Heart right ventricle (tissue), 16 donors: Measurements from ENCODE around the gene CANT1. TPM values are rescaled to one million over a fixed set of nuclear protein-coding genes. Genes with fewer than 3 reads are reported as not detected.

Experiments
- ATAC-seq, 8 donors: fragments of 200-7000 bp; cut with Tn5 transposase; one replicate each; pipeline ENCODE4 v1.9.1; 2020; ENCODE audit warnings: mild to moderate bottlenecking in 8 of 8, moderate library complexity in 8 of 8, moderate number of reproducible peaks in 1 of 8
- DNase-seq, 2 donors: peaks; one replicate each; pipeline ENCODE4 v3.0.0-alpha.2; 2020
- H3K27ac ChIP-seq, 10 donors: fragments of 200-600 bp; sonication (generic) in 2 of 10; one replicate each; pipeline versions ENCODE4 v1.5.0 to v1.8.0; 2020 to 2022; ENCODE audit warnings: mild to moderate bottlenecking in 3 of 10
- H3K27me3 ChIP-seq, 7 donors: fragments of 200-600 bp; one replicate each; pipeline ENCODE4 v1.8.0; 2021 to 2022; ENCODE audit warnings: mild to moderate bottlenecking in 2 of 7
- H3K36me3 ChIP-seq, 9 donors: fragments of 200-600 bp; sonication (generic) in 1 of 9; one replicate each; pipeline versions ENCODE4 v1.5.0 to v1.8.0; 2020 to 2022; ENCODE audit warnings: mild to moderate bottlenecking in 2 of 9
- H3K4me1 ChIP-seq, 9 donors: fragments of 200-600 bp; sonication (generic) in 1 of 9; one replicate each; pipeline versions ENCODE4 v1.5.0 to v1.8.0; 2020 to 2022; ENCODE audit warnings: mild to moderate bottlenecking in 4 of 9
- H3K4me3 ChIP-seq, 10 donors: fragments of 200-600 bp; sonication (generic) in 2 of 10; one replicate each; pipeline versions ENCODE4 v1.5.0 to v1.8.0; 2020 to 2022; ENCODE audit warnings: mild to moderate bottlenecking in 7 of 10, moderate library complexity in 2 of 10
- H3K9me3 ChIP-seq, 11 donors: fragments of 200-600 bp in 10 of 11; sonication (generic) in 2 of 11; one replicate each; pipeline versions ENCODE4 v1.5.0 to v1.8.0; 2013 to 2022; ENCODE audit warnings: mild to moderate bottlenecking in 2 of 11, control low read depth in 1 of 11, moderate library complexity in 1 of 11
- WGBS, 2 donors: extraction: QIAGEN DNeasy Blood & Tissue Kit; methylation state at CpG; one replicate each; pipeline ENCODE4 v1.1.7; 2013; ENCODE audit warnings: inconsistent platforms in 1 of 2; 5-methylcytosine and 5-hydroxymethylcytosine counted together
- intact Hi-C, 10 donors: fragments of 100-400 bp; cut with DNase I; formaldehyde crosslinking; loops; one replicate each; pipeline versions ENCODE4 v1.11.1 to v1.14.2; 2022
- polyA plus RNA-seq, 2 donors: library from polyadenylated mRNA; stranded (reverse); fragments of 200-250 nt; gene quantifications; one replicate each; pipeline ENCODE4 v1.2.3, GENCODE V29; 2013
- total RNA-seq, 10 donors: library from RNA; stranded (reverse); fragmentation: NEBNext Ultra II Directional in 3 of 10; extraction: Animal tissue kit (Norgen Biotek cat#: 25700) in 3 of 10; gene quantifications; one replicate each; pipeline versions ENCODE4 v1.2.1 to v1.2.4, GENCODE V29; 2021 to 2023
- TF ChIP-seq, protein P1 (sequence below), 9 donors: fragments of 200-600 bp; sonication (generic) in 2 of 9; IDR thresholded peaks; one replicate each; pipeline versions ENCODE4 v1.5.0 to v1.8.0; 2021 to 2022; ENCODE audit warnings: antibody characterized with exemption in 9 of 9, mild to moderate bottlenecking in 5 of 9, moderate library complexity in 1 of 9
- donor health status: Arrhythmogenic right ventricular cardiomyopathy.
- donor health status: ischemic (EF 13 %, LVEDD 7.1; RV severe dilation, severe dysfunction).
- donor health status: healthy with polysubstance abuse.
- donor health status: DM: no; HTN: yes; CAD: no.
- donor health status: DM: no; HTN: no; CAD: no.
- donor health status: ischemic (EF 25% LVEDD 6.9; RV normal size, moderate dysfunction).
- donor health status: ischemic (EF 25% LVEDD 5.7; RV mildly dilated, moderate dysfunction).
- donor health status: healthy.
- donor health status: DM: yes; HTN: yes; CAD: no.
- donor health status: Ischemic cardiomyopathy.
- donor health status: ischemic (EF 35%, LVEDD 5.7; RV mildly dilated, moderate dysfunction).
- donor health status: nonischemic (EF 11% LVEDD 7.7; RV severe dilation, severe dysfunction).
- donor health status: DM: yes; HTN: yes; CAD: no.
- donor health status: PGD.
- donor health status: ischemic (EF 29% LVEDD 5.4; RV normal size, mild dysfunction).
- donor health status: nonischemic (EF 23%, LVEDD 6.1; RV moderate dilation, normal function).

The CANT1 gene
- total and polyA plus RNA-seq, 12 donors = 4.1 to 33.4 (median 23.8) TPM

DNA sequence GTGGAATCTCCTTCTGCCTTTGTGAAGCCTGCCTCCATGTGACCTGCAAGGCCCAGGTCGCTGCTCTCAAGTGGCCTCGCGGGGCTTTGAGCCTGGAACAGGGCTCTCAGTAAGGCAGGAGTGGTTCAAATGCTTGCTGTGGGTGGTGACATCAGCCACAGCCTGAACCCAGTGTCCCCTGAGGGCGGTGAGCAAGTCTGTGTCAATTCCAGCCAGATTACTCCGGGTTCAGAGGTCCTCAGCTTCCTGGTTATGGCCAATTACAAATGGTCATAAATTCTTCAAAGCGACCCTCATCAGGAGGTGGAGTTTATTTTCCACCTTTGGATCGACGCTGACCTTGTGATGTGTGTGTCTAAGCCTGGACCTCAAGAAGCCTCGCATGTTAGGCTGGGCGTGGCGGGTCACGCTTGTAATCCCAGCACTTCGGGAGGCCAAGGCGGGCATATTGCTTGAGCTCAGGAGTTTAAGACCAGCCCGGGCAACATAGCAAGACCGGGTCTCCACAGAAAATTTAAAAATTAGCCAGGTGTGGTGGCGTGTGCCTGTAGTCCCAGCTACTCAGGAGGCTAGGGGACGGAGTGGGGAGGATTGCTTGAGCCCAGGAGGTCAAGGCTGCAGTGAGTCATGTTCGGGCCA is 47.1 kb downstream of the CANT1 start:
- 82 to 84% methylated on average over 19 of the region's 19 CpGs for WGBS, 2 donors

DNA sequence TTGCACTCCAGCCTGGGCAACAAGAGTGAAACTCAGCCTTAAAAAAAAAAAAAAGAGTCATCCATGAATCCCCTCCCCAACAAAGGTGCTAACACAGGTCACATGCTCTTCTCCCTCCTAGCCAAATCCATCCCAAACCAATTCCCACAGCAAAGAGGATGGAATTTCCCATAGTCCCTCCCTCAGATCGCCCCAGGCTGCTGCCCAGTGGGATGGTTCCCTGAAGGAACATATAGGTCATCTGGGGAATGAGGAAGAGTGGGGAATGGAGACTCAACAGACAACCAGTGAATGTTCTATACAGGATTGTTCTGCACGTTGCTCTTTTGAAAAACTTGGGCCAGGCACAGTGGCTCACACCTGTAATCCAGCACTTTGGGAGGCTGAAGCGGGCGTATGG is 48.0 kb downstream of the CANT1 start:
- TF ChIP-seq, protein P1, sequence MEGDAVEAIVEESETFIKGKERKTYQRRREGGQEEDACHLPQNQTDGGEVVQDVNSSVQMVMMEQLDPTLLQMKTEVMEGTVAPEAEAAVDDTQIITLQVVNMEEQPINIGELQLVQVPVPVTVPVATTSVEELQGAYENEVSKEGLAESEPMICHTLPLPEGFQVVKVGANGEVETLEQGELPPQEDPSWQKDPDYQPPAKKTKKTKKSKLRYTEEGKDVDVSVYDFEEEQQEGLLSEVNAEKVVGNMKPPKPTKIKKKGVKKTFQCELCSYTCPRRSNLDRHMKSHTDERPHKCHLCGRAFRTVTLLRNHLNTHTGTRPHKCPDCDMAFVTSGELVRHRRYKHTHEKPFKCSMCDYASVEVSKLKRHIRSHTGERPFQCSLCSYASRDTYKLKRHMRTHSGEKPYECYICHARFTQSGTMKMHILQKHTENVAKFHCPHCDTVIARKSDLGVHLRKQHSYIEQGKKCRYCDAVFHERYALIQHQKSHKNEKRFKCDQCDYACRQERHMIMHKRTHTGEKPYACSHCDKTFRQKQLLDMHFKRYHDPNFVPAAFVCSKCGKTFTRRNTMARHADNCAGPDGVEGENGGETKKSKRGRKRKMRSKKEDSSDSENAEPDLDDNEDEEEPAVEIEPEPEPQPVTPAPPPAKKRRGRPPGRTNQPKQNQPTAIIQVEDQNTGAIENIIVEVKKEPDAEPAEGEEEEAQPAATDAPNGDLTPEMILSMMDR (IDR thresholded peaks at IDR 0.05) = no peak
- DNase-seq = no peak
- intact Hi-C loops = no loop called here

More for the DNA sequence above, 47.1 kb downstream of the CANT1 start:
- ATAC-seq (peak in 1 of 8 donors; percentile 45), DNase-seq (no peak)
- H3K4me1 ChIP-seq = peaks cover 0 to 13% (median 0%) of the 10 kb centered on the region in 9 donors
- TF ChIP-seq, protein P1 (IDR thresholded peaks at IDR 0.05) = no peak
- no peak overlapping the region for H3K27ac ChIP-seq
- H3K36me3 ChIP-seq = peaks cover 0 to 12% (median 0%) of the 10 kb centered on the region in 9 donors
- H3K9me3 ChIP-seq = no peaks in the 10 kb centered on the region
- H3K27me3 ChIP-seq = no peaks in the 10 kb centered on the region
- H3K4me3 ChIP-seq = no peak overlapping the region
- intact Hi-C loops = no loop called here

DNA sequence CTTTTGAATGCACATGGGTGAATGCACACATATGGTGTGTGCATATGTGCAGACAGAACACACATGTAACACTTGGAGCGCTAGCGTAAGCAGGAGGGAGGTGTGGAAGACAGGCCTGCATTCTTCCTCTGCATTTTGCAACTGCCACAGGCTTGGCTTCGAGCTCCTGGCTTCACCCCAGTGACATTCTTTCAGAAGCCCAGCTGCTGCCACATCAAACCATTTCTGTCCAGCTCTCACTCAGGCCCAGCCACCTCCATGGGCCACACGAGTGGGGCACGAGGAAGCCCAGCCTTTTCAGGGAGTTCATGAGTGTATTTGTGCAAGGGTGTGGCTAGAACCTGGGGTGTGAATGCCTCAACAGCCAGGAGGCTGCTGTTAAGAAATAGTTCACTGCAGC is 48.6 kb downstream of the CANT1 start:
- DNase-seq (peak in 1 of 2 donors; percentile 57), ATAC-seq (peak; percentile 51 to 92 (median 77))
- TF ChIP-seq, protein P1 (IDR thresholded peaks at IDR 0.05) = no peak
- Histone ChIP-seq H3K27me3 (no peaks in the 10 kb centered on the region), H3K27ac (peak overlapping the region in 1 of 10 donors; percentile 35), H3K4me3 (no peak overlapping the region), H3K9me3 (no peaks in the 10 kb centered on the region), H3K36me3 (no peaks in the 10 kb centered on the region), H3K4me1 (peaks cover 0 to 13% (median 0%) of the 10 kb centered on the region in 9 donors)
- WGBS, 2 donors = 43 to 61% methylated on average over 5 of the region's 5 CpGs
- intact Hi-C loops = no loop called here

More for the DNA sequence above, 48.0 kb downstream of the CANT1 start:
- H3K36me3 ChIP-seq = peaks cover 0 to 4% (median 0%) of the 10 kb centered on the region in 9 donors
- H3K4me1 ChIP-seq = peaks cover 0 to 13% (median 0%) of the 10 kb centered on the region in 9 donors
- H3K9me3 ChIP-seq = no peaks in the 10 kb centered on the region
- ATAC-seq = no peak
- H3K27ac ChIP-seq = no peak overlapping the region
- WGBS, 2 donors = 92 to 96% methylated on average over 4 of the region's 4 CpGs
- no peaks in the 10 kb centered on the region for H3K27me3 ChIP-seq
- H3K4me3 ChIP-seq = no peak overlapping the region

DNA sequence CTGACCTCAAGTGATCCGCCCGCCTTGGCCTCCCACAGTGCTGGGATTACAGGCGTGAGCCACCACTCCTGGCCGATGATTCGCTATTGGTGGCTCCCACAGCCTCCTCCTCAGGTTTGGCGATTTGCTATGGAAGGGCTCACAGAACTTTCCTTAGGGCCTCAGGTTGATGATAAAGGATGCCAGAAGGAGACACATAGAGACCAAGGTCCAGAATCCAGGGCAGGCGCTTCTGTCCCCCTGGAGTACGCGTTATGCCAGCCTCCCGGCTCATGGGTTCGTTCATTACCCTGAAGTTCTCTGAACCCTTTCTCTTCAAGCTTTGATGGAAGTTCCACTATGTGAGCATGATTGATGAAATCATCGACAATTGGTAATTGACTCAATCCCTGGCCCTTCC is 49.8 kb downstream of the CANT1 start:
- Histone ChIP-seq H3K27ac (no peak overlapping the region), H3K4me3 (no peak overlapping the region), H3K27me3 (no peaks in the 10 kb centered on the region), H3K9me3 (no peaks in the 10 kb centered on the region), H3K36me3 (no peaks in the 10 kb centered on the region), H3K4me1 (peaks cover 0 to 13% (median 0%) of the 10 kb centered on the region in 9 donors)
- DNase-seq = no peak
- 96 to 97% methylated on average over 12 of the region's 12 CpGs for WGBS, 2 donors
- no peak for ATAC-seq
- TF ChIP-seq, protein P1 (IDR thresholded peaks at IDR 0.05) = no peak
- intact Hi-C loops = no loop called here
